Skin epidermis (tissue), 12 donors: ENCODE results near the gene RAB8B.
"Not testable (repeated sequence)": the region's sequence is repeated elsewhere in the genome, so short reads cannot be mapped to it uniquely, and the experiment has no call there.

Source experiments
- H3K27ac ChIP-seq, 21 experiments: fragments of 200-600 bp; sonication (generic) in 11 of 21; one replicate each; pipeline ENCODE4 v1.5.0; 2020; ENCODE audit warnings: mild to moderate bottlenecking in 3 of 21, inconsistent platforms in 2 of 21, moderate library complexity in 2 of 21
- H3K4me3 ChIP-seq, 7 experiments: fragments of 200-600 bp; sonication (generic) in 2 of 7; one replicate each; pipeline ENCODE4 v1.5.0; 2020; ENCODE audit warnings: inconsistent platforms in 2 of 7, mild to moderate bottlenecking in 2 of 7, moderate library complexity in 1 of 7

The RAB8B gene

DNA sequence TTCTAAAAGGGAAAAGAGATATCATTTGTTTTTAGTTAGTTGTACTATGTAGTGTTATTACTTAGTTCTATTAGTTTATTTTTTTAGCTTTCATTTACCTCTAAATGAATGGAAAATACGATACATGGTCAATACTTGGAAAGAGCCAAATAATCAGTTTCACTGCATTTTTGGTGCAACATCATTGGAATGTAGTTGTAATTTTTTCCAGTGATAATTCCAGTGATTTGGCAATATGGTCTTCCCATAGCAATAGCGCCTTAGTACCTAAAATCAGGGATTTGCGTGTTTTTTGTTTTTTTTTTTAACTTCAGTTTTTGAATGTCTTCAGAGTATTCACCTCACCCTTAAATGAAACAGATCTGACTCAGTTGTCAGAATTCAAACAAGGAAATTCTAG is 41.8 kb downstream of the RAB8B start:
- peak overlapping the region in 1 of 21 experiments; percentile 68 for H3K27ac ChIP-seq

DNA sequence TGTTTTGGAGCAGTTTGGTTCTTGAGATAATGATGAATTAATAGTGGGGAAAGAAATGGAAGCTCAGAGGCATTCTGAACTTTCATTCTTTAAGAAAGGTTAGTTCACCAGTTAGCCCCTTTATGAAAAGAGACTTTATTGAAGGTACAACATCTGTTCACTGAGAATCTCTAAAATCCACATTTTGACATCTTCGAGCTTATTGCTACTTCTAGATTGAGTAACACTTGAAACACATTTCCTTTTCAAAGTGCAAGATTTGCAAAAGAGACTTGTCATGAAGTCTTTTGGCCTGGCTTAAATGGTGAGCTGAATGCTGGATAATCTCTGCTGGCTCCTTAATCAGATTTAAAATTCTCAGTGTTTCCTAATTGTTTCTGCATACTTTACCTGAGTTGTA is 42.3 kb downstream of the RAB8B start:
- Histone ChIP-seq H3K27ac (peak overlapping the region in 2 of 21 experiments; percentile 36 to 68), H3K4me3 (no peak overlapping the region)

More for the DNA sequence above, 41.8 kb downstream of the RAB8B start:
- no peak overlapping the region for H3K4me3 ChIP-seq

DNA sequence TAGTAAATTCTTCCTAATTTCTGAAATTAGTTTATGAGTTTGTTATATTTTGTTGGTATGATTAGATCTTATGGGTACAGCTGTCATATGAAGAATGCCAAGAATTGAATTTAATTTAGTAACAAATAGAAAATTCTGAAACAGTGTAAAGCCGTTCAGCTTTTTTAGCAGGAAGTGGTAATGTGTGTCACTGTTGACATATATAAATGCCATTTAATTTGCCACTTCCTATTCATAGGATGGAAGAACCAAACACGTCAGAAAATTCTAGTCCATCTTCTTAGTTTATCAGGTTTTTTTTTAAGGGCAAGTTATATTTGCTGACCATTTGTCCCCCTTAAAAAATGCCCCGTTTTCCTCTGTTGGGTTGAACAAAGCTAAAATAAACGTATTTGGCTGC is 43.0 kb downstream of the RAB8B start:
- no peak overlapping the region for H3K4me3 ChIP-seq
- peak overlapping the region in 2 of 21 experiments; percentile 36 to 68 for H3K27ac ChIP-seq

DNA sequence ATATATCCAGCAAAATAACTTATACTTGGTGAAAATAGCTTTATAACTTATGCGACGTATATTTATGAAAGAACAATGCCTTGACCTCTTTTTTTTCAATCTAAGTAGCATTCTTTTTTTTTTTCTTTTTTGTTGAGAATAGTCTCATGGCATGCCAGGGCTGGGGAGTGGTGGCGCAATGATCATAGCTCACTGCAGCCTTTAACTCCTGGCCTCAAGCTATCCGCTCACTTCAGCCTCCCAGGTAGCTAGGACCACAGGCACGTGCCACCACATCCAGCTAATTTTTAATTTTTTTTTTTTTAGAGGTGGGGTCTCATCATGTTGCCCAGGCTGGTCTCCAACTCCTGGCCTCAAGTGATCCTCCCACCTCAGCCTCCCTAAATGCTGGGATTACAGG is 43.5 kb downstream of the RAB8B start:
- peak overlapping the region in 5 of 21 experiments; percentile 13 to 68 (median 34) for H3K27ac ChIP-seq
- H3K4me3 ChIP-seq, result no peak overlapping the region

DNA sequence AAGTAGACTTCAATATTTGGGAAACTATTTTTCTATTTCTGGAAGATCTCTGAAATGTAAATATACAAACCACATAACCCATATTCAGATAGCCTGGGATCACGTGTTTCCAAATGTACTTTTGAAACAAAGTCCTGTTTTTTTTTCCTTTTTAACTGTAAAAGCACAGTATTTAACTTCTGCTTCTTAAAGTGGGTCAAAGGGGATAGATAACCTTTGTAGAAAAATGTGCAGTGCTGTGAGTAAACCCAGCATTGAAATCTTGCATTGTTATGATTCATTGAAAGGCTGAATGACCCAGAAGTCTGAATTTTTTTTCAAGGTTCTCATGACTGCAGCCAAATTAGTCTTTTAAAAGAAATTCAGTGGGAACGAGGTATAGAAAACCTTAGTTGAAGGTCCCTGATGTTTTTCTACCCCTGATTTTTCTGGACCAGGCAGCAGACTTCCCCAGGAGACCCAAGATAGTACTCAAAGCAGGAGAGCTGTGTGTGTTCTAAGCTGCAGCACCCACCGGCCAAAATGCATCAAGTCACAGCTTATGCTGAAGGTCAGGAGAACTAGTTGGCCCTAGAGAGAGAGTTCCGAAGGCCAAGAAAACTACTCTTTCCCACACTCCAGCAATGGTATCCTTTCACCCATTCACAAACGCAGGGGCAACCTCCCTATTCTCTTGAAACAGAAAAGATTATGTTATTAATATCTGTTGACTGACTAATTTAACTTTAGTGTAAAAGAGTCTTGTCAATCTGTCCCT is 44.4 kb downstream of the RAB8B start:
- Histone ChIP-seq H3K4me3 (no peak overlapping the region), H3K27ac (peak overlapping the region in 17 of 21 experiments; percentile 0 to 76 (median 62))

DNA sequence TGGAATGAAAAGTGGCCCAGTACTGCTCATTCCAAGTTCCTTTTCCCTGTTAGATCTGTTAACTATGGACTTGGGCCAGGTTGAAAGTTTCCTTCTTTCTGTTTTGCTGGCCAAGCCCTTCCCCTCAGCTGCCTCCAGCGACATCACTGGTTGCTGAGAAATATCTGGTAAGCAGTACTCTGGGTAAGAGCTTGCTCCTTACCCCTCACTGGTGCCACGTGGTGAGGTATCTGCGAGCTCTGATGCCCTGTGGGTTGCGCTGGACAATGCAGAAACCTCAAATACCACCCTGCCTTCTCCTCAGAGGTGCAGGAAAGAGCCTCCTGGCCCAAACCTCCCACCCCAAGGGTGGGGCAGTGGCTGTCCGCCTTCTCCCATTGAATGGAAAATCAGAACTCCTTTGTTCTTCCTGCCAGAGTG is 45.1 kb downstream of the RAB8B start:
- Histone ChIP-seq H3K4me3 (no peak overlapping the region), H3K27ac (peak overlapping the region in 15 of 21 experiments; percentile 14 to 76 (median 65))

DNA sequence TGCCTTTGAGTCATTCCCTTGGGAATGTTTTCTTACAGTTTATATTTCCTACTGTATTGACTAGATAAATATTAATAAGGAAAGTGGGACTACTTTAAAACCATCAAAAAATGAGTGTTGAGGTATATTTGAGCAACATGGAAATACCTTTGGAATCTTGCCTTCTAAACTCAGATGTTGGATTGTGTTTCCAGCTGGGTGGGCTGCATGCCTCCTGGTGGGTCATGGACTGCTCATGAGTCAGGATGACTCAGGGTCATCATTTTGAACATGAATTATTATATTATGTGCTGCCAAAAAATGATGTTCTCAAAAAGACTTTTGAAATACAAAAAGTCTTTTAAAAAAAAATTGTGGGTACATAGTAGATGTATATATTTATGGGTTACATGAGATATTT is 46.9 kb downstream of the RAB8B start:
- H3K4me3 ChIP-seq, result no peak overlapping the region
- peak overlapping the region in 1 of 21 experiments; percentile 34 for H3K27ac ChIP-seq

DNA sequence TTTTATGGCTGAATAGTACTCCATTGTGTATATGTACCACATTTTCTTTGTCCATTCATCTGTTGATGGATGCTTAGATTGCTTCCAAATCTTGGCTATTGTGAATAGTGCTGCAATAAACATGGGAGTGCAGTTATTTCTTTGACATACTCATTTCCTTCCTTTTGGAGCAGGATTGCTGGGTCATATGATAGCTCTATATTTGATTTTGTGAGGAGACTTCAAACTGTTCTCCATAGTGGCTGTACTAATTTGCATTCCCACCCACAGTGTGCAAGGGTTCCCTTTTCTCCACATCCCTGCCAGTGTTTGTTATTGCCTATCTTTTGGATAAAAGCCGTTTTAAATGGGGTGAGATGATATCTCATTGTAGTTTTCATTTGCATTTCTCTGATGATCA is 47.7 kb downstream of the RAB8B start:
- H3K27ac ChIP-seq, H3K4me3 ChIP-seq: not testable (repeated sequence)

DNA sequence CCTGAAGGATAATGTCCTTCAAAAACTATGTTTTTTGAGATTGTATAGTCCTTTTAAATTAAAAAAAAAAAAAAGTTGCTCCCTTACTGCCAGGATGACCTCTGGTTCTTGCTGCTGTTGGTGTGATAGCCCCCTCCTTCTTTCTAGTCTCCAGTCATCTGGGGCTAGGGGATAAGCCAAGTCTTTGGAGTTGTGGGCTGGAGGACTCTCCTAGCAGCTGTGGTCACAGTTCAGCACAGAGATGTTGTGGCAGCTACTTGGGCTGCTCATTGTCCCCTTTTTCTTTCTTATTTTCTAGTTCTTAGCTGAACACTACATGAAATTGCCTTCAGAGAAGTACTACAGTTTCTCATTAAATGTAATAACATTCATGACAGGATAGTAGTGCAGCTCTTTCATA is 48.8 kb downstream of the RAB8B start:
- Histone ChIP-seq H3K27ac (peak overlapping the region in 1 of 21 experiments; percentile 22), H3K4me3 (no peak overlapping the region)

DNA sequence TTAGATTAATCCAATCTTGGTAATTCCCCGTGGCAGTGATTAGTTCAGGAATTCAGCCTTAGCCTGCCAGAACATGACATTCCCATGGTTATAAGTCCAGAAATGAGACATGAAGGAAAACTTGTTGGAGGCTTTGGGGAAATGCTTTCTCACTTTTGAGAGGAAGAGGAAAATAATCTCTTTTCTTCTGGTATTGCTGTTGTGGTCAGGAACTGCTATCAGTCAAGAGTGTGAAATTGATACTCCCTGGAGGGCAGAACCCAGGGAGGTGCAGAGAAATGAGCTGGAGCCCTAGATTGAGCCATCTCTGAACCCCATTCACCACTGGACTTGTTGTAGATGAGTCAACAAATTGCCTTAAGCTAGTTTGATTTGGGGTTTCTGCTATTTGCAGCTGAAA is 49.4 kb downstream of the RAB8B start:
- H3K27ac ChIP-seq, result peak overlapping the region in 4 of 21 experiments; percentile 5 to 59 (median 23)

DNA sequence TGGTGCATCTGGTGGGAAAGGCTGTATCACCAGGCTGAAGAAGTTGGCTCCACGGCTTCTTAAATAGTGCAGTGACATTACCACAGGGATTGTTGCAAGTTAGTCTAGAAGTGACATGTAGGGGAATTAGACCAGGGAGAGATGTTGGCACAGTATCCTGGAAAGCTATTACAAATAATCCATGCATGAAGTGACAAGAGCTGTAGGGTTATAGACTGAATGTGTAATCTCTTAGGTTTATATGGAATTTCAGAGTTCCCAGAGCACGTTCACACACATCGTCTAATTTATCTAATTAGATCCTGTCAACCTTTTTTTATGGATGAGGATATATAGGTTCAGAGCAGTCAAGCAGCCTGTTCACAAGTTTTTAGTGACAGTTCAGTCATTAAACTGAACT is 50.7 kb downstream of the RAB8B start:
- Histone ChIP-seq H3K4me3 (no peak overlapping the region), H3K27ac (no peak overlapping the region)

More for the DNA sequence above, 49.4 kb downstream of the RAB8B start:
- H3K4me3 ChIP-seq, result no peak overlapping the region

DNA sequence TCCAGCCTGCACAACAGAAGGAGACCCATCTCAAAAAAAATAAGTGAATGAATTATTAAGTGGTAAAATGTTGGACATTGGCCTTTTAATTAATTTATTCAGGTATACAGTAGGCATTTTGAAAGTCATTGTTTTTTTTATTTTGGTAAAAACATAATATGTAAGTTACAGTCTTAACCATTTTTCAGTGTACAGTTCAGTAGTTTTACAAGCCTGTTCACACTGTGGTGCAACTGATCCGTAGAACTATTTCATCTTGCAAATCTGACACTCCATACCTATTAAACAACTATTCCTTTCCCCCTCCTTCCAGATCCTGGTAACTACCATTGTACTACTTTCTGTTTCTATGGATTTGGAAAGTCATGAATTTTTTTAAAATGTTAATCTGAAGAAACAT is 51.9 kb downstream of the RAB8B start:
- no peak overlapping the region for H3K4me3 ChIP-seq

DNA sequence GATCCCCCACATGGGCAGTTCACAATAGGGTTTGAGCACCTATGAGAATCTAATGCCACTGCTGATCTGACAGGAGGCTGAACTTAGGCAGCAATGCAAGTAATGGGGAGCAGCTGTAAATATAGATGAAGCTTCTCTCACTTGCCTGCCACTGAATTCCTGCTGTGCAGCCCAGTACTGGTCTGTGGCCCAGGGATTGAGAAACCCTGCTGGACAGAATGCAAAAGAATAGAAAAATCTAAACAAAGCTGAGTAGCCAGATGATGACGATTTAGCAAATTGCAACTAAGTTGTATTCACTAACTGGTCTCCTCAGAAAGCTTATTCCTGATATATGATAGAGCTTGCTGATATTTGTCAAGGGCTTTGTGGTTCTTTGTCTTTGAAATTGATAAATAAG is 53.7 kb downstream of the RAB8B start:
- Histone ChIP-seq H3K4me3 (no peak overlapping the region), H3K27ac (peak overlapping the region in 4 of 21 experiments; percentile 1 to 72 (median 60))

More for the DNA sequence above, 51.9 kb downstream of the RAB8B start:
- no peak overlapping the region for H3K27ac ChIP-seq

DNA sequence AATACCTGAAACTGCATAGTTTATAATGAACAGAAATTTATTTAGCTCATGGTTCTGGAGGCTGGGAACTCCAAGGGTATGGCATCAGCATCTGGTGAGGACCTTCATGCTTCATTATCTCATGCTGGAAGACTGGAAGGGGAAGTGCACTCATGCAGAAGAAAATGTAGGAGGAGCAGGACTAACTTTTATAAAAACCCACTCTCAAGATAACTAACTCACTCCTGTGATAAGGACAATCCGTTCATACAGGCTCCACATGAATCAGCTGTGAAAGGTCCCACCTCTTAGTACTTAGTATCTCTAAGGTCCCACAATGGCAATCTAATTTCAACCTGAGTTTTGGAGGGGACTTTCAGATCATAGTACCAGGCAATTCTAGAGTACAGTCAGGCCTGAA is 54.4 kb downstream of the RAB8B start:
- Histone ChIP-seq H3K27ac (peak overlapping the region in 10 of 21 experiments; percentile 20 to 72 (median 36)), H3K4me3 (no peak overlapping the region)

DNA sequence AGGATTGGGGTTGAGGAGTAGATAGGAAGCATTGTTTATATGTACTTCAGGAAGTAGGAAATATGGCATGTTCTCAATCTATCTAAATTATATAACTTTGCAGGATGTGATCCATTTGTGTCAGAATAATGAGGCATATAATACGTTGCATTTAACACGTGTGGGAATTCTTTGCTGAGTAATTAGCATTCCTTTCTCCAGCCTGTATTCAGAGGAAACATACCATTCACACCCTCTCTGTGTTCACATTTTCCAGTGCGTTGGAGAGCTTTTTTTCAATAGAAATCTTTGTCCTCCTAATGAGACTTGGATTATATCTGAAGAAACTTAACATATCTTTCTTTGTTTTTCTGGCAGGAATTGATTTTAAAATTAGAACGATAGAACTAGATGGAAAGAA is 55.0 kb downstream of the RAB8B start:
- peak overlapping the region in 16 of 21 experiments; percentile 20 to 72 (median 50) for H3K27ac ChIP-seq
- no peak overlapping the region for H3K4me3 ChIP-seq

DNA sequence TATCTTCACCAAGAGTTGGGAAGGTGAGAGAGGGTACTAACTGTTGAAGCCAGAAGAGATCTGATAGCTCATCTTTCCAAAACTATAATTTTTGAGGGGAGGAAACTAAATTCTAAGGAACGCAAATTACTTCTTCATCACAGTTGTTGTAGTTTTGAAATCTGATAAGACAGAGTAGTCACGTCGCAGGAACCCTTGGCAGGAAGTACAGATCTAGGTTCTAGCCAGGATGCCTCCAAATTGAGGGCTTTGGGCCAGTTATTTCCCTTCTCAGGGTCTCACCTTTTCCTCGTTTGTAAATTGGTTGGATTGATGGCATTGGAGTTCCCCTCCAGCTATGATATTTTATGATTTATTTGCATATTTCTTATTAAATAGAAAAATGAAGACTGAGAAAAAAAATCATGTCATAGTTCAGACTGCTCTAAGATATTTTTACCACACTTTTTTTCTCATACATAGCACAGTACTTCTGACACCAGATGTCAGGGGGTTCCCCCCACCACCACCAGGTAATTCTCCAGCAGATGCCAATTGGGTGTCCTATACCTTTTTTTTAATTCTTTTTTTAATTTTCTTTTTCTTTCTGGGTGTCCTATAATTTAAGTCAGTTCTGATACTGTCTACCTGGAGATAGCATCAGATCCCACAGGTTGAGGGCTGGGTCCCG is 55.7 kb downstream of the RAB8B start:
- Histone ChIP-seq H3K27ac (peak overlapping the region in 14 of 21 experiments; percentile 32 to 72 (median 52)), H3K4me3 (no peak overlapping the region)

DNA sequence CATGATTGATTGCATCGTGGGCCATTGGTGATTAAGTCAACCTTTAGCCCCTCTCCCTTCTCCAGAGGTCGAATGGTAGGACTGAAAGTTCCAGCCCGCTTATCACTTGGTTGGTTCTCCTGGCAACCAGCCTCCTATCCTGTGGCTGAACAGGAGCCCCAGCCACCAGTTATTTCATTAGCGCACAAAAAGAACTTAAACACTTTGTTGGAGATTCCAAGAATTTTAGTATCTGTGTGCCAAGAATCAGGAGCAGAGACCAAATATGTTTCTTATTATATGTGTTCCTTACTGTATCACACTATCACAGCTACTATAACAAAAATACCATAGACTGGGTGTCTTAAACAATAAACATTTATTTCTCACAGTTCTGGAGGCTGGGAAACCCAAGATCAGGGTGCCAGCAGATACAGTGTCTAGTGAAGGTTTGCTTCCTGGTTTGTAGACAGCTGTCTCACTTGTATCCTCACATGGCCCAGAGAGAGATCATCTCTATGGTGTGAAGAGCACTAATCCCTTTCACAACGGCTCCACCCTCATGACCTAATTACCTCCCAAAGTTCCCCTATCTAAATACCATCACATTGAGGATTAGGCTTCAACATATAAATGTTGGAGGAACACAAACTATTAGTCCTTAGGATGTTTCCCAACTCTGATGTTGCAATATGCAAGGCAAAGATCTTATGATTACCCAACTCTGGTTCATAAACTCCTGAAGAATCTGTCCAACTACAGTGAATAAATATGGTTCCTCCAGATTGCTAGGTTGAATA is 57.5 kb downstream of the RAB8B start:
- Histone ChIP-seq H3K27ac (peak overlapping the region in 10 of 21 experiments; percentile 2 to 68 (median 18)), H3K4me3 (no peak overlapping the region)

DNA sequence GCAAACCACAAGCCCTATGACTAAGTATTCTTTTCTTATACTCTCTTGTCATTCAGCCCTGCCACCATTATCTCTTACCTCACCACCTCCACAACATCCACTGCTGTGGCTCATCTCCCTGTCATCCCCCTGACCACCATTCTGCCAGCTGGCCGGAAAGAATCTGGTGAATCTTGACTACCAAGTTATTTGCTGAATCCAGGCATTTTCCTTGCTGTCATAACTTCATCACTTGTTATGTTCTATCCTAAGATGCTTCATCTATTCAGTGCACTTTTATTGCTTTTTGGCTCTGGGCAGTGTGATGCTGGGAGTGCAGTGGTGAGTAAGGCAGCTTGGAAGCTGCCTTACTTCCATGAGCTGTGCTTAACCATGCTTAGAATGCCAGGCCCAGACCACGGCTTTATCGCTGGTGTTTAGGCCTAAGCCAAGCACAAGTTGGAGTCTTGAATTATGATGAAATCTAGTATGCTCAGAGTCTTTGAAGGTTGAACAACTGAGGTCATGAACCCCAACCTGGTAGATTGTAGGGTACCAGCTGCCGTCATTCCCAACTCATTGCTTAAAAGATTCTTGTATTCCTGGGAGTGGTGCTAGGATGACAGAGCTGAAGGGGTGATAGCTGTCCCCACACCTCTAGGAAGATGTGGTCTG is 61.0 kb downstream of the RAB8B start:
- peak overlapping the region in 5 of 21 experiments; percentile 17 to 39 (median 30) for H3K27ac ChIP-seq
- H3K4me3 ChIP-seq, result no peak overlapping the region

DNA sequence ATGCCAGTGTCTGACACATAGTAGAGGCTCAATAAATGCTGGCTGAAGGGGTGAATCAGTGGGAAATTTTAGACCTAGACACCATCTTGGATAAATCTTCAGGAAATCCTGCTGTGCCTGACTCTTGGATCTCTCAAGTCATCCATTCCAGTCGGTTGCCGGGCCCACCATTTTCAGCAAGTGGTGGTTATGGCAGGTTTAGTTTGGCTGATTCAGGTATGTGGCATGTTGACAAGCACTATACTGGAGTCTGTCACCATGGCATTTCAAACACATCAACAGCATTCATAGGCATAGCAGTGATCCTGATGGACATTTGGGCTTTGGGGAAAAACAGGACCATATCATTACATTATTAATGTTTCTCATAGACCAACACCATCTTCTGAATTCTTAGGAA is 62.3 kb downstream of the RAB8B start:
- Histone ChIP-seq H3K4me3 (no peak overlapping the region), H3K27ac (no peak overlapping the region)

DNA sequence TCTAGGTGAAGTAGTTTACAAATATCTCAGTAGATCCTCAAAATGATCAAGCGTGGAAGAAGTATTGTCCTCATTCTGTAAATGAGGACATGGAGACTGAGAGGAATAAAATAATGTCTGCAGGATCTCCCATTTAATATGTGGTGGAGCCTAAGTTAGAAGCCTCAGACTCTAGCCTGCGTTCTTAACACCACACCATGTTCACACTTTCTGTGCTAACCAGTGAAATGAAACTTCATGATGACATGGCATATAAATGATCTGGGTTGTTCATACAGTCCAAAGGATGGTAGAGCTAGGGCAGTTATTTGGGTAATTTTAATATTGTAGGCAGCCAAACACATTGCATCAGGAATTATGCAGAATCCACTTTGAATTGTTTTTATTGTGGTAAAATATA is 62.9 kb downstream of the RAB8B start:
- Histone ChIP-seq H3K4me3 (no peak overlapping the region), H3K27ac (no peak overlapping the region)
